ENCODE measurements around the gene TBC1D14. TPM values are rescaled to one million over a fixed set of nuclear protein-coding genes. Genes with fewer than 3 reads are reported as not detected.
A peak's percentile ranks its signal among the peaks of the same experiment; 100 is the strongest.

Gene TBC1D14
- total RNA-seq, 1 experiment from 2014 or later = 44.3 TPM

GRCh38 chr4:7063362-7063761 lies 153.7 kb downstream of the TBC1D14 start:
- POLR2A ChIA-PET (ENCODE audit: low non-redundant PET) = no interaction called here
- Histone ChIP-seq H3K4me3 (ENCODE audit: low read depth, low read length, poor library complexity, severe bottlenecking) (no peak overlapping the region), H3K27me3 (replicated peaks; ENCODE audit: insufficient read depth, low read depth, low read length, poor library complexity) (no peaks in the 10 kb centered on the region), H3K4me1 (ENCODE audit: insufficient read depth, low read length, poor library complexity, severe bottlenecking) (peaks cover 6% of the 10 kb centered on the region), H3K27ac (ENCODE audit: low read depth, low read length, poor library complexity, severe bottlenecking) (no peak overlapping the region), H3K36me3 (ENCODE audit: insufficient read depth, low read length, poor library complexity, severe bottlenecking) (peaks cover 61% of the 10 kb centered on the region), H3K9me3 (ENCODE audit: low read depth, low read length, poor library complexity, severe bottlenecking) (no peaks in the 10 kb centered on the region)
- no peak for DNase-seq (ENCODE audit: low spot score)
- CTCF ChIA-PET = interaction anchor here (0.9 kb wide), 1 partner anchor 21 kb away, joined by 3 read pairs; a partner anchor contains a TSS
- no TSS peak for BruUV-seq (replicated peaks)
- intact Hi-C loops (cut with micrococcal nuclease; ENCODE audit: unreplicated experiment) = no loop called here
- TF ChIP-seq, protein P1, sequence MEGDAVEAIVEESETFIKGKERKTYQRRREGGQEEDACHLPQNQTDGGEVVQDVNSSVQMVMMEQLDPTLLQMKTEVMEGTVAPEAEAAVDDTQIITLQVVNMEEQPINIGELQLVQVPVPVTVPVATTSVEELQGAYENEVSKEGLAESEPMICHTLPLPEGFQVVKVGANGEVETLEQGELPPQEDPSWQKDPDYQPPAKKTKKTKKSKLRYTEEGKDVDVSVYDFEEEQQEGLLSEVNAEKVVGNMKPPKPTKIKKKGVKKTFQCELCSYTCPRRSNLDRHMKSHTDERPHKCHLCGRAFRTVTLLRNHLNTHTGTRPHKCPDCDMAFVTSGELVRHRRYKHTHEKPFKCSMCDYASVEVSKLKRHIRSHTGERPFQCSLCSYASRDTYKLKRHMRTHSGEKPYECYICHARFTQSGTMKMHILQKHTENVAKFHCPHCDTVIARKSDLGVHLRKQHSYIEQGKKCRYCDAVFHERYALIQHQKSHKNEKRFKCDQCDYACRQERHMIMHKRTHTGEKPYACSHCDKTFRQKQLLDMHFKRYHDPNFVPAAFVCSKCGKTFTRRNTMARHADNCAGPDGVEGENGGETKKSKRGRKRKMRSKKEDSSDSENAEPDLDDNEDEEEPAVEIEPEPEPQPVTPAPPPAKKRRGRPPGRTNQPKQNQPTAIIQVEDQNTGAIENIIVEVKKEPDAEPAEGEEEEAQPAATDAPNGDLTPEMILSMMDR (conservative IDR thresholded peaks at IDR 0.05; ENCODE audit: low read depth, low read length) = no peak
- no peak for TF ChIP-seq EZH2 (IDR thresholded peaks at IDR 0.05; ENCODE audit: borderline replicate concordance, low read depth, low read length, poor library complexity, severe bottlenecking)

DNA sequence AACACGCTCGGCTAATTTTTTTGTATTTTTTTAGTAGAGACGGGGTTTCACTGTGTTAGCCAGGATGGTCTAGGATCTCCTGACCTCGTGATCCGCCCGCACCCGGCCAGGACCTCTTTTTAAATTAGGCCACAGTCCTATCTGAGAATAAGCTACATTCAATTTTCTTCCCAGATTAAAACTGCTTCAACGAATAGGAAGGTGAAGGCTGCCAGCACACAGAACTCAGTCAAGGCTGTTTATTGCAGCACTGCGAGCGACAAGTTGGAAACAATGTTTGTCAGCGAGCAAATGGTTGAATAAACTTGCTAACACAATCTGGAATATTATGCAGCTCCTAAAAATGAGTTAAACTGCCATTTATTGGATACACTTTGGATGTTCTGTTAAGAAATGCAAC lies 156.4 kb downstream of the TBC1D14 start:
- peak overlapping the region; percentile 98 for H3K4me3 ChIP-seq (ENCODE audit: low read depth, low read length, poor library complexity, severe bottlenecking)
- intact Hi-C loops (cut with micrococcal nuclease; ENCODE audit: unreplicated experiment) = loop anchor here (5.0 kb wide), 1 partner anchor 94 kb away; no protein-coding TSS in a partner anchor
- POLR2A ChIA-PET (ENCODE audit: low non-redundant PET) = no interaction called here

GRCh38 chr4:7066493-7066892 lies 156.9 kb downstream of the TBC1D14 start:
- BruUV-seq (replicated peaks) = TSS peak; percentile 59
- intact Hi-C loops (cut with micrococcal nuclease; ENCODE audit: unreplicated experiment) = loop anchor here (5.0 kb wide), 1 partner anchor 94 kb away; no protein-coding TSS in a partner anchor
- H3K27ac ChIP-seq (ENCODE audit: low read depth, low read length, poor library complexity, severe bottlenecking) = no peak overlapping the region

More for the DNA sequence above, 156.4 kb downstream of the TBC1D14 start:
- H3K27me3 ChIP-seq (replicated peaks; ENCODE audit: insufficient read depth, low read depth, low read length, poor library complexity) = no peaks in the 10 kb centered on the region
- H3K4me1 ChIP-seq (ENCODE audit: insufficient read depth, low read length, poor library complexity, severe bottlenecking) = peaks cover 6% of the 10 kb centered on the region
- no peaks in the 10 kb centered on the region for H3K9me3 ChIP-seq (ENCODE audit: low read depth, low read length, poor library complexity, severe bottlenecking)
- H3K36me3 ChIP-seq (ENCODE audit: insufficient read depth, low read length, poor library complexity, severe bottlenecking) = peaks cover 35% of the 10 kb centered on the region
- TF ChIP-seq, protein P1 (conservative IDR thresholded peaks at IDR 0.05; ENCODE audit: low read depth, low read length) = no peak
- no peak for TF ChIP-seq EZH2 (IDR thresholded peaks at IDR 0.05; ENCODE audit: borderline replicate concordance, low read depth, low read length, poor library complexity, severe bottlenecking)
- no peak for DNase-seq (ENCODE audit: low spot score)
- BruUV-seq (replicated peaks) = no TSS peak
- CTCF ChIA-PET = no interaction called here
- no peak overlapping the region for H3K27ac ChIP-seq (ENCODE audit: low read depth, low read length, poor library complexity, severe bottlenecking)

More at GRCh38 chr4:7066493-7066892, 156.9 kb downstream of the TBC1D14 start:
- CTCF ChIA-PET = interaction anchor here (0.7 kb wide), 1 partner anchor 28 kb away, joined by 4 read pairs; no protein-coding TSS in a partner anchor
- Histone ChIP-seq H3K9me3 (ENCODE audit: low read depth, low read length, poor library complexity, severe bottlenecking) (no peaks in the 10 kb centered on the region), H3K27me3 (replicated peaks; ENCODE audit: insufficient read depth, low read depth, low read length, poor library complexity) (no peaks in the 10 kb centered on the region), H3K4me3 (ENCODE audit: low read depth, low read length, poor library complexity, severe bottlenecking) (peak overlapping the region; percentile 98), H3K4me1 (ENCODE audit: insufficient read depth, low read length, poor library complexity, severe bottlenecking) (peaks cover 6% of the 10 kb centered on the region), H3K36me3 (ENCODE audit: insufficient read depth, low read length, poor library complexity, severe bottlenecking) (peaks cover 30% of the 10 kb centered on the region)
- POLR2A ChIA-PET (ENCODE audit: low non-redundant PET) = no interaction called here
- DNase-seq (ENCODE audit: low spot score) = no peak
- TF ChIP-seq EZH2 (IDR thresholded peaks at IDR 0.05; ENCODE audit: borderline replicate concordance, low read depth, low read length, poor library complexity, severe bottlenecking) = no peak
- TF ChIP-seq, protein P1 (conservative IDR thresholded peaks at IDR 0.05; ENCODE audit: low read depth, low read length) = no peak
